ENCODE data around the gene GPR35.

The GPR35 gene

GRCh38 chr2:240589850-240590525 is 35.3 kb upstream of the GPR35 start:
- TF ChIP-seq SIN3A (IDR thresholded peaks at IDR 0.05; ENCODE audit: borderline replicate concordance, insufficient read depth, low read length) (no peak), TAF1 (IDR thresholded peaks at IDR 0.05; ENCODE audit: borderline replicate concordance, insufficient read depth, low read length) (no peak), FOXP2 (optimal IDR thresholded peaks at IDR 0.05; ENCODE audit: borderline replicate concordance, extremely low read depth, extremely low read length, insufficient read depth) (no peak), POLR2AphosphoS5 (IDR thresholded peaks at IDR 0.05; ENCODE audit: low read depth, low read length) (no peak)
- TF ChIP-seq, protein P1, sequence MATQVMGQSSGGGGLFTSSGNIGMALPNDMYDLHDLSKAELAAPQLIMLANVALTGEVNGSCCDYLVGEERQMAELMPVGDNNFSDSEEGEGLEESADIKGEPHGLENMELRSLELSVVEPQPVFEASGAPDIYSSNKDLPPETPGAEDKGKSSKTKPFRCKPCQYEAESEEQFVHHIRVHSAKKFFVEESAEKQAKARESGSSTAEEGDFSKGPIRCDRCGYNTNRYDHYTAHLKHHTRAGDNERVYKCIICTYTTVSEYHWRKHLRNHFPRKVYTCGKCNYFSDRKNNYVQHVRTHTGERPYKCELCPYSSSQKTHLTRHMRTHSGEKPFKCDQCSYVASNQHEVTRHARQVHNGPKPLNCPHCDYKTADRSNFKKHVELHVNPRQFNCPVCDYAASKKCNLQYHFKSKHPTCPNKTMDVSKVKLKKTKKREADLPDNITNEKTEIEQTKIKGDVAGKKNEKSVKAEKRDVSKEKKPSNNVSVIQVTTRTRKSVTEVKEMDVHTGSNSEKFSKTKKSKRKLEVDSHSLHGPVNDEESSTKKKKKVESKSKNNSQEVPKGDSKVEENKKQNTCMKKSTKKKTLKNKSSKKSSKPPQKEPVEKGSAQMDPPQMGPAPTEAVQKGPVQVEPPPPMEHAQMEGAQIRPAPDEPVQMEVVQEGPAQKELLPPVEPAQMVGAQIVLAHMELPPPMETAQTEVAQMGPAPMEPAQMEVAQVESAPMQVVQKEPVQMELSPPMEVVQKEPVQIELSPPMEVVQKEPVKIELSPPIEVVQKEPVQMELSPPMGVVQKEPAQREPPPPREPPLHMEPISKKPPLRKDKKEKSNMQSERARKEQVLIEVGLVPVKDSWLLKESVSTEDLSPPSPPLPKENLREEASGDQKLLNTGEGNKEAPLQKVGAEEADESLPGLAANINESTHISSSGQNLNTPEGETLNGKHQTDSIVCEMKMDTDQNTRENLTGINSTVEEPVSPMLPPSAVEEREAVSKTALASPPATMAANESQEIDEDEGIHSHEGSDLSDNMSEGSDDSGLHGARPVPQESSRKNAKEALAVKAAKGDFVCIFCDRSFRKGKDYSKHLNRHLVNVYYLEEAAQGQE (IDR thresholded peaks at IDR 0.05; ENCODE audit: insufficient read depth in 1 of 2, low read depth in 2 of 2, low read length in 2 of 2), result no peak

DNA sequence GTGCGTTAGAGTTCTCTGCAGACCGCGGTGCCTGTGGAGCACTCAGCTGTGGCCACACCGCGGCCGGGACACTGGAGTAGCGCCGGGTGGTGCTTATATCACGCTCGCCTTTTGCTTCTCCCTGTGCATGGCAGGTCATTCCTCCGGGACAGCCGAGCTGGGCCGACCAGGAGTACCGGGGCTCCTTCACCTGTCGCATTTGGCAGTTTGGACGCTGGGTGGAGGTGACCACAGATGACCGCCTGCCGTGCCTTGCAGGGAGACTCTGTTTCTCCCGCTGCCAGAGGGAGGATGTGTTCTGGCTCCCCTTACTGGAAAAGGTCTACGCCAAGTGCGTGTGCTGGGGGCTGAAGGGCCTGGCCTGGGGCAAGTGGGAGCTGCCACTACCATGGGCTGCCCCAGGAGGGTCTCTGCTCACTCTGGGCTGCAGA is 34.6 kb upstream of the GPR35 start:
- TF ChIP-seq TAF1 (IDR thresholded peaks at IDR 0.05; ENCODE audit: borderline replicate concordance, insufficient read depth, low read length), result no peak
- TF ChIP-seq, protein P1 (IDR thresholded peaks at IDR 0.05; ENCODE audit: insufficient read depth in 1 of 2, low read depth in 2 of 2, low read length in 2 of 2), result no peak
- TF ChIP-seq FOXP2 (optimal IDR thresholded peaks at IDR 0.05; ENCODE audit: borderline replicate concordance, extremely low read depth, extremely low read length, insufficient read depth), result no peak
- no peak for TF ChIP-seq POLR2AphosphoS5 (IDR thresholded peaks at IDR 0.05; ENCODE audit: low read depth, low read length)
- no peak for TF ChIP-seq SIN3A (IDR thresholded peaks at IDR 0.05; ENCODE audit: borderline replicate concordance, insufficient read depth, low read length)

DNA sequence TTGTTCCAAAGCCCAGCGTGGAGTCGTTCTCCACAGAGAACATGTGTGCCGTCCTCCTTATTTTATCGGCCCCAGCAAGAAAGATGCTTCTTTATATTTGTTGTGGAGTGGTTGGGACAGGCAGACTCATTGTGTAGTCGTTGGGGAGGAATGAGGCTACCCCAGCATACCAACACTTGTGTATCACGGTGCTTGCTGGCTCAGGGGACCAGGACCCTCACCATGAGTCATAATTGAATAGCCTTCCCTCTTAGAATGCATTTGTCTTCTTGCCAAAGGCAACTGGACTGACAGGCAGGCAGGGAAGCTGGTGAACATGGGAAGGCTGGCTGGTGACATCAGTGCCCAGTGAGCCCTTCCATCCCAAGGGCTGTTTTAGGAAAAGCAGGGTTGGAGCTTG is 34.1 kb upstream of the GPR35 start:
- TF ChIP-seq FOXP2 (optimal IDR thresholded peaks at IDR 0.05; ENCODE audit: borderline replicate concordance, extremely low read depth, extremely low read length, insufficient read depth) (no peak), SIN3A (IDR thresholded peaks at IDR 0.05; ENCODE audit: borderline replicate concordance, insufficient read depth, low read length) (no peak), TAF1 (IDR thresholded peaks at IDR 0.05; ENCODE audit: borderline replicate concordance, insufficient read depth, low read length) (no peak), POLR2AphosphoS5 (IDR thresholded peaks at IDR 0.05; ENCODE audit: low read depth, low read length) (no peak)
- TF ChIP-seq, protein P1 (IDR thresholded peaks at IDR 0.05; ENCODE audit: insufficient read depth in 1 of 2, low read depth in 2 of 2, low read length in 2 of 2), result no peak

DNA sequence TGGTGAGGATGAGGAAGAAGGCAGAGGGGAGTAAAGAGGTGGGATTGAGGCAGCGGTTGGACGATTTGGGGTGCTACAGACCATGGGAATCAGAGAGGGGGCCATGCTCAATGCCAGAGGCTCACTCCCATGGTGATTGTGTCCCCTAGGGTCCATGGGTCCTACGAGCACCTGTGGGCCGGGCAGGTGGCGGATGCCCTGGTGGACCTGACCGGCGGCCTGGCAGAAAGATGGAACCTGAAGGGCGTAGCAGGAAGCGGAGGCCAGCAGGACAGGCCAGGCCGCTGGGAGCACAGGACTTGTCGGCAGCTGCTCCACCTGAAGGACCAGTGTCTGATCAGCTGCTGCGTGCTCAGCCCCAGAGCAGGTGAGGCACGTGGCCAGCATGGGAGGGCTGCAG is 33.5 kb upstream of the GPR35 start:
- TF ChIP-seq TAF1 (IDR thresholded peaks at IDR 0.05; ENCODE audit: borderline replicate concordance, insufficient read depth, low read length), result no peak
- TF ChIP-seq, protein P1 (IDR thresholded peaks at IDR 0.05; ENCODE audit: insufficient read depth in 1 of 2, low read depth in 2 of 2, low read length in 2 of 2), result no peak

Measured in PFSK-1 (cell line).